GM23338 (cell line): Measurements from ENCODE around the gene SNN. TPM values are rescaled to one million over a fixed set of nuclear protein-coding genes. Genes with fewer than 3 reads are reported as not detected.

Experiments
- ATAC-seq: fragments of 200-7000 bp; cut with Tn5 transposase; 3 replicates; pipeline ENCODE4 v1.9.1; 2020
- DNase-seq: peaks from one replicate; pipeline ENCODE4 v3.0.0-alpha.2; 2015; ENCODE audit warnings: low spot score
- H2AFZ ChIP-seq: fragments of 200-600 bp; sonication (generic); 2 replicates; pipeline ENCODE4 v1.8.0; 2016; ENCODE audit warnings: antibody characterized with exemption, mild to moderate bottlenecking, moderate library complexity
- H3F3A ChIP-seq: fragments of 200-600 bp; sonication (generic); replicated peaks from 2 replicates; pipeline ENCODE4 v1.8.0; 2017; ENCODE audit warnings: antibody characterized with exemption, mixed run types, low read depth
- H3K27ac ChIP-seq: fragments of 200-600 bp; sonication (generic); 2 replicates; pipeline ENCODE4 v1.6.1; 2016; ENCODE audit warnings: low read depth
- H3K27me3 ChIP-seq: fragments of 200-600 bp; sonication (generic); 2 replicates; pipeline ENCODE4 v1.8.0; 2016; ENCODE audit warnings: mild to moderate bottlenecking, mixed run types, moderate library complexity; ENCODE audit not compliant: insufficient read depth
- H3K36me3 ChIP-seq: fragments of 200-600 bp; sonication (generic); 2 replicates; pipeline ENCODE4 v1.8.0; 2016; ENCODE audit warnings: mild to moderate bottlenecking; ENCODE audit not compliant: insufficient read depth
- H3K4me1 ChIP-seq: fragments of 200-600 bp; sonication (generic); 2 replicates; pipeline ENCODE4 v1.8.0; 2016; ENCODE audit warnings: mild to moderate bottlenecking, moderate library complexity; ENCODE audit not compliant: insufficient read depth
- H3K4me2 ChIP-seq: fragments of 200-600 bp; sonication (generic); 2 replicates; pipeline ENCODE4 v1.7.1; 2017; ENCODE audit warnings: mixed run types
- H3K4me3 ChIP-seq: fragments of 200-600 bp; sonication (generic); 2 replicates; pipeline ENCODE4 v1.6.1; 2016; ENCODE audit warnings: mixed run types
- H3K79me2 ChIP-seq: fragments of 200-600 bp; sonication (generic); replicated peaks from 2 replicates; pipeline ENCODE4 v1.8.0; 2017; ENCODE audit warnings: mild to moderate bottlenecking; ENCODE audit not compliant: insufficient read depth
- H3K9me2 ChIP-seq: fragments of 200-600 bp; sonication (generic); 2 replicates; pipeline ENCODE4 v1.8.0; 2017; ENCODE audit not compliant: insufficient read depth
- H4K20me1 ChIP-seq: fragments of 200-600 bp; sonication (generic); replicated peaks from 2 replicates; pipeline ENCODE4 v1.8.0; 2017; ENCODE audit warnings: mild to moderate bottlenecking; ENCODE audit not compliant: insufficient read depth
- H3K27ac Mint-ChIP-seq: 2 replicates; pipeline ENCODE4 v1.8.0; 2020; ENCODE audit warnings: inconsistent platforms, mild to moderate bottlenecking, moderate library complexity, mixed read lengths
- H3K27me3 Mint-ChIP-seq: 3 replicates; pipeline ENCODE4 v1.8.0; 2022; ENCODE audit warnings: low read depth, mild to moderate bottlenecking, moderate library complexity, mixed read lengths, inconsistent platforms; ENCODE audit not compliant: insufficient read depth, poor library complexity
- H3K36me3 Mint-ChIP-seq: 3 replicates; pipeline ENCODE4 v1.8.0; 2021; ENCODE audit warnings: low read depth, mild to moderate bottlenecking, inconsistent platforms, moderate library complexity, mixed read lengths
- H3K4me1 Mint-ChIP-seq: 3 replicates; pipeline ENCODE4 v1.8.0; 2020; ENCODE audit warnings: mild to moderate bottlenecking, inconsistent platforms, mixed read lengths
- H3K4me3 Mint-ChIP-seq: 3 replicates; pipeline ENCODE4 v1.8.0; 2021; ENCODE audit warnings: moderate library complexity, mild to moderate bottlenecking, inconsistent platforms, mixed read lengths
- H3K9me3 Mint-ChIP-seq: 3 replicates; pipeline ENCODE4 v1.8.0; 2020; ENCODE audit warnings: moderate library complexity, mild to moderate bottlenecking, inconsistent platforms, mixed read lengths
- CREB1 ChIP-seq: fragments of 250-450 bp; sonication (Bioruptor Pico); IDR thresholded peaks from 2 replicates; pipeline ENCODE4 v1.5.0; 2020; ENCODE audit warnings: low read depth, mild to moderate bottlenecking, moderate library complexity
- CTCF ChIP-seq, 2 experiments: fragments of 200-600 bp in 1 of 2; sonication (generic) in 1 of 2; conservative IDR thresholded peaks; 2 replicates each; pipeline versions ENCODE4 v1.5.1 to v1.6.1; 2016 to 2017; ENCODE audit warnings: antibody characterized with exemption in 2 of 2, low read depth in 2 of 2, mild to moderate bottlenecking in 2 of 2, moderate library complexity in 1 of 2
- EZH2 ChIP-seq: fragments of 200-600 bp; sonication (generic); IDR thresholded peaks from one replicate; pipeline ENCODE4 v1.8.0; 2017; ENCODE audit warnings: antibody characterized with exemption, mild to moderate bottlenecking, low read depth; ENCODE audit not compliant: unreplicated experiment
- NANOG ChIP-seq: IDR thresholded peaks from 2 replicates; pipeline ENCODE4 v1.6.1; 2016; ENCODE audit warnings: antibody characterized with exemption, borderline replicate concordance
- REST ChIP-seq: IDR thresholded peaks from one replicate; pipeline ENCODE4 v1.6.1; 2018; ENCODE audit warnings: antibody characterized with exemption; ENCODE audit not compliant: unreplicated experiment
- STAT1 ChIP-seq: IDR thresholded peaks from one replicate; pipeline ENCODE4 v1.6.1; 2016; ENCODE audit warnings: antibody characterized with exemption; ENCODE audit not compliant: unreplicated experiment
- ZNF114 ChIP-seq: fragments of 250-450 bp; sonication (Bioruptor Pico); IDR thresholded peaks from 2 replicates; pipeline ENCODE4 v1.5.0; 2020; ENCODE audit warnings: mild to moderate bottlenecking, moderate library complexity
- ZNF331 ChIP-seq: fragments of 250-450 bp; sonication (Bioruptor Pico); IDR thresholded peaks from 2 replicates; pipeline ENCODE4 v1.5.0; 2020; ENCODE audit warnings: low read depth, mild to moderate bottlenecking, moderate library complexity
- ZNF462 ChIP-seq: fragments of 250-450 bp; sonication (Bioruptor Pico); IDR thresholded peaks from 2 replicates; pipeline ENCODE4 v1.5.0; 2020; ENCODE audit warnings: mild to moderate bottlenecking, moderate library complexity
- polyA plus RNA-seq: library from polyadenylated mRNA; unstranded; fragments of >200 nt; fragmentation: Nextera tagmentation; extraction: Ambion mirVana; gene quantifications from 2 replicates; pipeline ENCODE4 v1.2.1, GENCODE V29; 2016
- total RNA-seq: library from RNA; depleted of rRNA; stranded (reverse); fragments of >200 nt; shearing (Covaris generic); gene quantifications from 2 replicates; pipeline ENCODE4 v1.2.3, GENCODE V29; 2014

SNN gene
- total and polyA plus RNA-seq, 2 experiments from 2014 or later = 19.0 to 63.3 TPM

- TF ChIP-seq REST (no peak), ZNF114 (CRISPR knock-in tag) (no peak), CREB1 (CRISPR knock-in tag) (no peak), EZH2 (no peak)
- DNase-seq (no peak), ATAC-seq (no peak)
- Mint-ChIP-seq H3K4me1 (no peaks in the 10 kb centered on the region), H3K27ac (no peak overlapping the region), H3K36me3 (peaks cover 14% of the 10 kb centered on the region), H3K27me3 (peaks cover 3% of the 10 kb centered on the region), H3K4me3 (no peak overlapping the region), H3K9me3 (no peaks in the 10 kb centered on the region)
- peaks cover 3% of the 10 kb centered on the region; the same call in 1 of the 2 replicates for H4K20me1 ChIP-seq
- H3K36me3 ChIP-seq = 0 out of 2 replicates have a peak, but pooled peaks cover 6% of the 10 kb centered on the region
- H3K27me3 ChIP-seq = no peaks in the 10 kb centered on the region
- H2AFZ ChIP-seq = no peak overlapping the region
- H3K4me2 ChIP-seq = no peak overlapping the region
- no peak overlapping the region for H3K4me3 ChIP-seq
- no peaks in the 10 kb centered on the region for H3K9me2 ChIP-seq
- H3K79me2 ChIP-seq = no peaks in the 10 kb centered on the region
- no peaks in the 10 kb centered on the region for H3F3A ChIP-seq
- no peaks in the 10 kb centered on the region for H3K4me1 ChIP-seq
- H3K27ac ChIP-seq = no peak overlapping the region
Observed at GRCh38 chr16:11692171-11692570, 23.9 kb downstream of the SNN start.

GRCh38 chr16:11692651-11693050, 24.4 kb downstream of the SNN start:
- Mint-ChIP-seq H3K9me3 (no peaks in the 10 kb centered on the region), H3K4me3 (no peak overlapping the region), H3K27ac (no peak overlapping the region), H3K27me3 (peaks cover 3% of the 10 kb centered on the region), H3K36me3 (peaks cover 10% of the 10 kb centered on the region), H3K4me1 (no peaks in the 10 kb centered on the region)
- H2AFZ ChIP-seq = no peak overlapping the region
- H3K27ac ChIP-seq = no peak overlapping the region
- no peaks in the 10 kb centered on the region for H3K4me1 ChIP-seq
- no peaks in the 10 kb centered on the region for H3K79me2 ChIP-seq
- H3K4me3 ChIP-seq = no peak overlapping the region
- no peaks in the 10 kb centered on the region for H3K27me3 ChIP-seq
- ATAC-seq (no peak), DNase-seq (no peak)
- 0 out of 2 replicates have a peak, but pooled peaks cover 6% of the 10 kb centered on the region for H3K36me3 ChIP-seq
- no peaks in the 10 kb centered on the region for H3F3A ChIP-seq
- H4K20me1 ChIP-seq = peaks cover 3% of the 10 kb centered on the region; the same call in 1 of the 2 replicates
- no peak overlapping the region for H3K4me2 ChIP-seq
- TF ChIP-seq ZNF331 (CRISPR knock-in tag) (no peak), CREB1 (CRISPR knock-in tag) (no peak), STAT1 (no peak), EZH2 (no peak), NANOG (no peak), CTCF (conservative IDR thresholded peaks at IDR 0.05; ENCODE audit: low read depth in 2 of 2) (no peak), ZNF462 (CRISPR knock-in tag) (no peak)
- no peaks in the 10 kb centered on the region for H3K9me2 ChIP-seq
